ENCODE measurements around the gene CPNE2. TPM values are rescaled to one million over a fixed set of nuclear protein-coding genes. Genes with fewer than 3 reads are reported as not detected.
"Not testable (repeated sequence)": the region's sequence is repeated elsewhere in the genome, so short reads cannot be mapped to it uniquely, and the experiment has no call there.

CPNE2 gene
- total RNA-seq, 1 experiment from 2014 or later, result 21.1 TPM

DNA sequence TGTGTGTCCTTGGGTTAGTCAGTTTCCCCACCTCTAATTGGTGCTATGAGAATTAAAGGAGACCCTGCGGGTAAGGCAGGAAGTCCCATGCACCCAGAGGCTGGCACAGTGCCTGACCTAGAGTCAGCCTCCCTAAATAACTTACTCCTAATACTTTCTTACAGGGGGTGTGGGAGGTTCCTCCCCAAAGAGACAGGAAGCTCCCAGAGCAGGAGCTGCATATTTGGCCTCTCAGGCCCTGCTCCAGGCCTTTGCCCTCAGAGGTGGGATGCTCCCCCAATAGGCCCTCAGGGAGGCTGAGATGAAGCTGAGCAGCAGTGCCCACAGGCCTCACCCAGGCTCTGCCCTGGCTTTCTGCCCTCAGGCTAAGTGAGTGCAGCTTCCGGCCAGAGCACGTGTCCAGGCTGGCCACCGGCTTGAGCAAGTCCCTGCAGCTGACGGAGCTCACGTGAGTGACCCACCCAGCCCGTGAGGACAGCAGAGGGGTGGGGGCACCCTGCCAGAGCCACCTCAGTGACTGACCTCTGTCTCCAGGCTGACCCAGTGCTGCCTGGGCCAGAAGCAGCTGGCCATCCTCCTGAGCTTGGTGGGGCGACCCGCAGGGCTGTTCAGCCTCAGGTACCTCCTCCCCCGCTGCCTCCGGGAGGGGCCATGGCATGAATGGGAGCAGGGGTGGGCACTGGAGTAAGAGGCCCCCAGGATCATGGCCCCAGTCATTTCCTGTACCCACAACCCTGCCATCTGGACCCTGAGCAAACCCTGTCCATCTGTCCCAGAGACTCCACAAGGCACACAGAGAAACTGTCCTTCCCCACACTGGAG, 31.1 kb upstream of the CPNE2 start:
- peak; percentile 47 for DNase-seq
- Histone ChIP-seq H3K4me3 (ENCODE audit: insufficient read depth, low read depth, low read length) (no peak overlapping the region), H3K27me3 (ENCODE audit: control insufficient read depth, insufficient read depth, low read length) (no peaks in the 10 kb centered on the region), H3K36me3 (replicated peaks; ENCODE audit: control insufficient read depth, insufficient read depth, low read length) (no peaks in the 10 kb centered on the region)

DNA sequence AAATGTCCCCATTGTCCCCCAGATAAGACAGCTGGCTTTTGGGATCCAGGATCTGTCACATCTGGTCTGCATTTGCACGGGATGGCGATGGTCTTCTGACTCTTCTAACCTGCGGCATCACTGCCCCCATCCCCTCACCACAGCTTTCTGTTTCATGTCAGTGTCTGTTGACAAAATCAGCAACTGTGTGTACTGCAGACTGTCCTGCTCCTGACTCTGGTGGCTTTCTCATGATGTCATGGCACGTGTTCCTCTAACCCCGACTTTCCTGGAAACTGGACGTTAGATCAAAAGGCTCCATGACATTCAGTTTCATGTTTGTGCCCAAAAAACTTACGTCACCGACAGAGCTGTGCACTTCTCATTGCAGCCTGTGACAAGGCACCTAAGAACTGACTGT, 30.1 kb upstream of the CPNE2 start:
- no peak for DNase-seq
- H3K4me3 ChIP-seq (ENCODE audit: insufficient read depth, low read depth, low read length), result no peak overlapping the region
- H3K36me3 ChIP-seq (replicated peaks; ENCODE audit: control insufficient read depth, insufficient read depth, low read length), result no peaks in the 10 kb centered on the region
- no peaks in the 10 kb centered on the region for H3K27me3 ChIP-seq (ENCODE audit: control insufficient read depth, insufficient read depth, low read length)

DNA sequence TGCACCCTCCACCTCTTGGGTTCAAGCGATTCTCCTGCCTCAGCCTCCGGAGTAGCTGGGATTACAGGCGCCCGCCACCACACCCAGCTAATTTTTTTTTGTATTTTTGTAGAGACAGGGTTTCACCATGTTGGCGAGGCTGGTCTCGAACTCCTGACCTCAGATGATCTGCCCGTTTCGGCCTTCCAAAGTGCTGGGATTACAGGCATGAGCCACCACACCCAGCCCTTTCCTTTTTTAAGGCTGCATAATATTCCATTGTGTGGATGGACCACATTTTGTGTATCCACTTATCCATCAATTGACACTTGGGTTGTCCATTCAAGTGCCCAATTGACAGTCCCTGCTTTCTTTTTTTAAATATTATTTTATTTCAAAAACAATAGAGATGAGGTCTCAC, 29.2 kb upstream of the CPNE2 start:
- not testable (repeated sequence) for H3K36me3 ChIP-seq (replicated peaks; ENCODE audit: control insufficient read depth, insufficient read depth, low read length); H3K27me3 ChIP-seq (ENCODE audit: control insufficient read depth, insufficient read depth, low read length); DNase-seq; H3K4me3 ChIP-seq (ENCODE audit: insufficient read depth, low read depth, low read length)

DNA sequence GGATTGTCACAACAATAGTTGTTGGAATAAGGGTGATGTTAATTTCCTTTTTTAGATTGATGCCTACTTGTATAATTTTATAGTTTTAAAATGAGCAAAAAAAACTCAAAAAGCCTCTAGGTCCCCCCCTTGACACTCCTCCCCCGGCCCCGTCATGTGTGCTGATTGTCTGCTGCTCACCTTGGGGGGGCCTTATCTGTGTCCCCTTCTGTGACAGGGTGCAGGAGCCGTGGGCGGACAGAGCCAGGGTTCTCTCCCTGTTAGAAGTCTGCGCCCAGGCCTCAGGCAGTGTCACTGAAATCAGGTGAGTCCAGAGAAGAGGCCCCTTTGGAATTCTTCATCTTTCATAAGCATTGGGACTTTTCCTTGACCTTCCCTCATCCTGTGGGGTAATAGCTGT, 27.4 kb upstream of the CPNE2 start:
- no peak for DNase-seq
- Histone ChIP-seq H3K4me3 (ENCODE audit: insufficient read depth, low read depth, low read length) (no peak overlapping the region), H3K27me3 (ENCODE audit: control insufficient read depth, insufficient read depth, low read length) (no peaks in the 10 kb centered on the region), H3K36me3 (replicated peaks; ENCODE audit: control insufficient read depth, insufficient read depth, low read length) (no peaks in the 10 kb centered on the region)

DNA sequence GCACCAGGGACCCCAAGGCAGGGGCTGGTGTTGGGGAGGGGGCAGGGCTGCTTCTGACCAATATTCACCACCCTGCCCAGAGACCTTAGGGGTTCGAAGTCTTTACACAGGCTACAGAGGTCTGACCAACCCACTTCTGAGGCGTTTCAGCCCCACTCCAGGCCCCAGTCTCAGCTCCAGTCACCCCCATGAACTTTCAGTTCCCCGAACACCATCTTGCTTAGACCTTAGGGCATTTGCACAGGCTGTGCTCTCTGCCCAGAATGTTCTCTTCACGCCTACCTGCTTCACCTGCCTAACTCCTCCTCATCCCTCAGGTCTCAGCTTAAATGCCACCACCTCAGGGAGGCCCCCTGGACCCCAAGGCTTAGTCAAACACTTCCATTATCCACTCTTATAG, 25.8 kb upstream of the CPNE2 start:
- no peak overlapping the region for H3K4me3 ChIP-seq (ENCODE audit: insufficient read depth, low read depth, low read length)
- DNase-seq, result no peak
- H3K27me3 ChIP-seq (ENCODE audit: control insufficient read depth, insufficient read depth, low read length), result no peaks in the 10 kb centered on the region
- H3K36me3 ChIP-seq (replicated peaks; ENCODE audit: control insufficient read depth, insufficient read depth, low read length), result no peaks in the 10 kb centered on the region

DNA sequence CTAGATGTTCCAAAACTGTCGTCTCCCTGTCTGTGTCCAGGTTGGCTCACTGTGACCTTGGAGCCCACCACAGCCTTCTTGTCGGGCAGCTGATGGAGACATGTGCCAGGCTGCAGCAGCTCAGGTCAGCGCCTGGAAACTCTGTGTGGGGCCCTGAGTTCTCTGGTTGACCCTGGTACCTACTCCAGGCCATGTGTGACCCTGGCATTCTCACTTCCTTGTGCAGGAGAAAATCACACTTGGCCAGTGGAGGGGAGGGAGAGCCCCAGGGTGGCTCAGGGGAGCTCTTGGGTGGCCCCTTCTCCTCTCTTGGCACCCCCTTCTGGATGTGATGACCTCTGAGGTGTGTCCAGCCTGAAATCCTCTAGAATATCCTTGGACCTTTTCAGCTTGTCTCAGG, 25.0 kb upstream of the CPNE2 start:
- Histone ChIP-seq H3K27me3 (ENCODE audit: control insufficient read depth, insufficient read depth, low read length) (no peaks in the 10 kb centered on the region), H3K4me3 (ENCODE audit: insufficient read depth, low read depth, low read length) (no peak overlapping the region), H3K36me3 (replicated peaks; ENCODE audit: control insufficient read depth, insufficient read depth, low read length) (no peaks in the 10 kb centered on the region)
- no peak for DNase-seq

DNA sequence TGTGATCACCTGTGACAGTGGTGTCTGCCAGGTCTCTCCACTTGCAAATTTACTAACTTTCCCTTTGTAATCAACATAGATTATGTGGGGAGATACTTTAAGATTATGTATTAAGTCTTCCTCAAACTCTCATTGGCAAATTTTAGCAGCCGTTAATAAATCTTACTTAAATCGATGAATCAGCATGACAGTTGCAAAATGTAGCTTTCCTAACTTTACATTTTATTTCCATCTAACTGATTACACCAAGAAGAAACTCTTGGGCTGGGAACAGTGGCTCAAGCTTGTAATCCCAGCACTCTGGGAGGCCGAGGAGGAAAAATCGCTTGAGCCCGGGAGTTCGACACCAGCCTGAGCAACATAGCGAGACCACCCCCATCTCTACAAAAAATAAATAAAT, 23.3 kb upstream of the CPNE2 start:
- no peaks in the 10 kb centered on the region for H3K27me3 ChIP-seq (ENCODE audit: control insufficient read depth, insufficient read depth, low read length)
- no peaks in the 10 kb centered on the region for H3K36me3 ChIP-seq (replicated peaks; ENCODE audit: control insufficient read depth, insufficient read depth, low read length)
- H3K4me3 ChIP-seq (ENCODE audit: insufficient read depth, low read depth, low read length), result no peak overlapping the region
- no peak for DNase-seq

DNA sequence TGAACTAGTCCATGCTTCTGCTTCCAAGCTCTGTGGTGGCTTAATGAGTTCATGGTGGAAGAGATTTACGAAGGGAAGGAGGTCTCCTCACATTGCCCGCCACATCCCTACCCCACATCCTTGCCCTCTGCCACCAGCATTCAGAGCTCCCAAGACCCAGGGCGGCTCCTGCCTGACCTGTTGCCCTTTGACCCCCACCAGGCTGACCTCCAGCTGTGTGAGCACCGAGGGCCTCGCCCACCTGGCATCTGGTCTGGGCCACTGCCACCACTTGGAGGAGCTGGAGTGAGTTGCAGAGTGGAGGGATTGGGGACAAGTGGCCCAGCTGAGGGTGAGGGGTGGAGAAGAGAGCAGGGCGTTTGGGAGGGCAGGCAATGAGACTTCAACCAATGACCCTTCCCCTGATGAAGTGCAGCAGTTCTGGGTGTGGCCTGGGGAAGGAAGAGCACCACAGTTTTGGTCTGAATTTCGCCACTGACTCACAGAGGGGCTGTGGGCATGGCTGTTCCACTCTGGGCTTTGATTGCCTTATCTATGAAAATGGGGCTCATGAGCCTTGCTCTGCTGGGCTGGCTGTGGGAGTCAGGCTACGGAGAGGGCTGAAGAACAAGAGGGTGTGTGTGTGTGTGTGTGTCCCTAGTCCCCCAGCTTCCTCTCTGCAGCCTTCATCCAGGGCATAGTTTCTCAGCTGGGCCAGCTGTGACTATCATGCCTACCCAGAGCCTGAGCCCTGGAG, 22.6 kb upstream of the CPNE2 start:
- H3K27me3 ChIP-seq (ENCODE audit: control insufficient read depth, insufficient read depth, low read length), result no peaks in the 10 kb centered on the region
- no peak for DNase-seq
- H3K36me3 ChIP-seq (replicated peaks; ENCODE audit: control insufficient read depth, insufficient read depth, low read length), result no peaks in the 10 kb centered on the region
- no peak overlapping the region for H3K4me3 ChIP-seq (ENCODE audit: insufficient read depth, low read depth, low read length)

DNA sequence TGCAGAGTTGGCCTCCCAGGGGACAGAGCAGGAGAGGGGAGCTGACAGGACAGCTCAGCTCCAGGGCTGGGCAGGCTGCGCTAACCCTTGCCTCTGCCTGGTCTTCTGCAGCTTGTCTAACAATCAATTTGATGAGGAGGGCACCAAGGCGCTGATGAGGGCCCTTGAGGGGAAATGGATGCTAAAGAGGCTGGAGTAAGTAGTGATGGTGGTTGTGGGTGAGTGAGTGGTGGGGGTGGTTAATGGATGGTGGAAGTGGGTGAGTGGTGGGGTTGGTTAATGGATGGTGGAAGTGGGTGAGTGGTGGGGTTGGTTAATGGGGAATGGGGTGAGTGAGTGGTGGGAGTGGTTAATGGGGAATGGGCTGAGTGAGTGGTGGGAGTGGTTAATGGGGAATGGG, 22.0 kb upstream of the CPNE2 start:
- no peak for DNase-seq
- H3K4me3 ChIP-seq (ENCODE audit: insufficient read depth, low read depth, low read length), result no peak overlapping the region

DNA sequence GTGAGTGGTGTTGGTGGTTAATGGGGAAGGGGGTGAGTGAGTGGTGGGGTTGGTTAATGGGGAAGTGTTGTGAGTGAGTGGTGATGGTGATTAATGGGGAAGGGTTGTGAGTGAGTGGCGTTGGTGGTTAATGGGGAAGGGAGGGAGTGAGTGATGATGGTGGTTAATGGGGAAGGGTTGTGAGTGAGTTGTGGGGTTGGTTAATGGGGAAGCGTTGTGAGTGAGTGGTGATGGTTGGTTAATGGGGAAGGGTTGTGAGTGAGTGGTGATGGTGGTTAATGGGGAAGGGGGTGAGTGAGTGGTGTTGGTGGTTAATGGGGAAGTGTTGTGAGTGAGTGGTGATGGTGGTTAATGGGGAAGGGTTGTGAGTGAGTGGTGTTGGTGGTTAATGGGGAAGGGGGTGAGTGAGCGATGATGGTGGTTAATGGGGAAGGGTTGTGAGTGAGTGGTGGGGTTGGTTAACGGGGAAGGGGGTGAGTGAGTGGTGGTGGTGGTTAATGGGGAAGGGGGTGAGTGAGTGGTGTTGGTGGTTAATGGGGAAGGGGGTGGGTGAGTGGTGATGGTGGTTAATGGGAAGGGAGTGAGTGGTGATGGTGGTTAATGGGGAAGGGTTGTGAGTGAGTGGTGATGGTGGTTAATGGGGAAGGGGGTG, 21.2 kb upstream of the CPNE2 start:
- not testable (repeated sequence) for H3K36me3 ChIP-seq (replicated peaks; ENCODE audit: control insufficient read depth, insufficient read depth, low read length); DNase-seq; H3K27me3 ChIP-seq (ENCODE audit: control insufficient read depth, insufficient read depth, low read length); H3K4me3 ChIP-seq (ENCODE audit: insufficient read depth, low read depth, low read length)

More for the DNA sequence above, 22.0 kb upstream of the CPNE2 start:
- H3K27me3 ChIP-seq (ENCODE audit: control insufficient read depth, insufficient read depth, low read length), result no peaks in the 10 kb centered on the region
- no peaks in the 10 kb centered on the region for H3K36me3 ChIP-seq (replicated peaks; ENCODE audit: control insufficient read depth, insufficient read depth, low read length)

DNA sequence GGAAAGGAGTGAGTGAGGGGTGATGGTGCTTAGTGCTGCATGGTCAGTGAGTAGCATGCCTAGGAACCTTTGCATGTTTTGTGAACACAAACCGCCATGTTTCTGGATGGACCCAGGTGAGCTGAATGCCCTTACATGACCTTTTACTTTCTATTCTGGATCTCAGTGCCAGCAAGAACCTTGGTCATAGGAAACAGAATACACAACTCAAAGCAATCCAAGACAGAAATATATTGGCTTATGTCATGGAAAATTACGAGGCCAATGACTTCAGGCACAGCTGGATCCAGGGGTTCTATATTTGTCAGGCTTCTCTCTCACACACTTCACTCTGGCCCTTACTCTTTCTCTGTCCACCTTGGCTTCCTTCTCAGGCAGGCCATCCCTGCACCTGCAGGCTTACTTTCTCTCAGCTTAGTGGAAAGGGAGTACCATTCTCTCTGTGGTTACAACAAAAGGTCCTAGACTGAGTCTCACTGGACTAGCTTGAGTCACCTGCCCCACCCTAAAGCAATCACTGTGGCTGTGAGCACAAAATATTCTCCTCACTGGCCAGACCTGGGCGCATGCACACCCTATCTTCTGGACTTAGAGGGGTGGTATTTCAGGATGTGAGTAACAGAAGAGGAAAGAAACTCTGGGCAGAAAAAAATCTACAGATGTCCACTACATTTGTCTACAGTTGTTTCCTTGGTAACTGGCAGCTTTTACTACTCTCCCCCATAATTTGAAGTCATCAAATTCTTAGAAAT, 20.4 kb upstream of the CPNE2 start:
- no peaks in the 10 kb centered on the region for H3K27me3 ChIP-seq (ENCODE audit: control insufficient read depth, insufficient read depth, low read length)
- H3K4me3 ChIP-seq (ENCODE audit: insufficient read depth, low read depth, low read length), result no peak overlapping the region
- DNase-seq, result no peak
- no peaks in the 10 kb centered on the region for H3K36me3 ChIP-seq (replicated peaks; ENCODE audit: control insufficient read depth, insufficient read depth, low read length)

DNA sequence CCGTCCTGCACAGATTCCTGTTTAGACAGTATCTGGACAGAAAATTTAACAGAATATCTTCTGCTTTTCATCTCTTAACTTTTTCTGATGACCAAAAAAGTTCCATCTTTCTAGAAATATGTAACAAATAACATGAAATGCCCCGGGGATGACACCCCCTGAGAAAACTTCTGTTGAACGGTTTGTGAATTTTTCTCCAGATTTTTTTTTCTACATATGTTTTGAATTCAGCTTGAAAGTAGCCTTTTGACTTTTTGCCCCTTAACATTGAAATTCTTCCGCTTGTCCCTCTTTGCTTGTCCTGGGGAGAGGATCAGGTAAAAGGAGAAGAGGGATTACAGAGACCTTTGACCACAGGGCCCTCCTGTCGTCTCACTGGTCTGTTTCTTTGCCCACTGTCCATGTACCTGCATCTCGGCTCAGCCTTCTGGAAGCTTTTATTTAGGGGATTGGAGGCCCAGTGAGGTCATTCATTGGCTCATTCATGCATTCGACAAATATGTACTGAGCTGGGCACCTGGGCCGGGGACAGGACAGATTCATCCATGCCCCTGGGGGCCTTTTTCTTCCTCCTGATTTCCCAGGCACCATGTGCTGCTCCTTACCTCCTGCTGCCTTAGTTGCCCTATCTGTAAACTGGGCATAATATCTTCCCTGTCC, 19.6 kb upstream of the CPNE2 start:
- Histone ChIP-seq H3K4me3 (ENCODE audit: insufficient read depth, low read depth, low read length) (no peak overlapping the region), H3K36me3 (replicated peaks; ENCODE audit: control insufficient read depth, insufficient read depth, low read length) (no peaks in the 10 kb centered on the region), H3K27me3 (ENCODE audit: control insufficient read depth, insufficient read depth, low read length) (no peaks in the 10 kb centered on the region)
- DNase-seq, result no peak

DNA sequence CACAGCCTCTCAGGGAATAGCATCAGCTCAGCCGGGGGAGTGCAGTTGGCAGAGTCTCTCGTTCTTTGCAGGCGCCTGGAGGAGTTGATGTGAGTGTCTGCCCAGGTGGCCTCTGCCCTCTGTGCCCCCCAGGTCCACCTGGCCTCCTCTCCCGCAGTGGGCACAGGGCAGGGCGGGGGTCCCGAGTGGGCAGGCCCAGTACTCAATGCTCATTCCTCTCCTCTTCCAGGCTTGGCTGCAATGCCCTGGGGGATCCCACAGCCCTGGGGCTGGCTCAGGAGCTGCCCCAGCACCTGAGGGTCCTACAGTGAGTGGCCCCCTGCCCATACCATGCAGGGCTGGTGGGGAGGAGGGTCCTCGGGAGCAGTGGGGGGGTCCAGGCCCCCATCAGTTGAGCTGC, 14.7 kb upstream of the CPNE2 start:
- Histone ChIP-seq H3K36me3 (replicated peaks; ENCODE audit: control insufficient read depth, insufficient read depth, low read length) (no peaks in the 10 kb centered on the region), H3K27me3 (ENCODE audit: control insufficient read depth, insufficient read depth, low read length) (no peaks in the 10 kb centered on the region), H3K4me3 (ENCODE audit: insufficient read depth, low read depth, low read length) (no peak overlapping the region)
- no peak for DNase-seq

DNA sequence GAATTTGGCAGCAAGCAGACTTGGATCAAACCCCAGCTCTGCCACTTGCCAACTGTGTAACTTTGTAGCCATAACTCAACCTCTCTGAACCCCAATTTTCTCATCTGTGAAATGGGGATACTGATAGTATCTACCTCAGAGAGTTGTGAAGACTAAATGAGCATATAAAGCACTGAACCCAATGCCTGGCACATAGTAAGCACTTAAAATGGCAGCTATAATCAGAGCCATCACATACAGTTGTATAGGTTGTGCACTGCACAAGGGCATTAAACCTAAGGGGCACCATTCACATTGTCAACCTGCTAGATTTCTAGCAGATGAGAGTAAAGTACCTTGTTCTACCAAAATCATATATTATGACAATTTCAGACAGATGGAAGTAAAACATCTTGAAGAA, 10.6 kb upstream of the CPNE2 start:
- DNase-seq, result no peak
- no peaks in the 10 kb centered on the region for H3K27me3 ChIP-seq (ENCODE audit: control insufficient read depth, insufficient read depth, low read length)
- H3K4me3 ChIP-seq (ENCODE audit: insufficient read depth, low read depth, low read length), result no peak overlapping the region
- no peaks in the 10 kb centered on the region for H3K36me3 ChIP-seq (replicated peaks; ENCODE audit: control insufficient read depth, insufficient read depth, low read length)

Data from H7 (cell line).